ENCODE data around the gene SEC24C. TPM values are rescaled to one million over a fixed set of nuclear protein-coding genes. Genes with fewer than 3 reads are reported as not detected.
"Not testable (repeated sequence)": the region's sequence is repeated elsewhere in the genome, so short reads cannot be mapped to it uniquely, and the experiment has no call there.

The SEC24C gene, protein sequence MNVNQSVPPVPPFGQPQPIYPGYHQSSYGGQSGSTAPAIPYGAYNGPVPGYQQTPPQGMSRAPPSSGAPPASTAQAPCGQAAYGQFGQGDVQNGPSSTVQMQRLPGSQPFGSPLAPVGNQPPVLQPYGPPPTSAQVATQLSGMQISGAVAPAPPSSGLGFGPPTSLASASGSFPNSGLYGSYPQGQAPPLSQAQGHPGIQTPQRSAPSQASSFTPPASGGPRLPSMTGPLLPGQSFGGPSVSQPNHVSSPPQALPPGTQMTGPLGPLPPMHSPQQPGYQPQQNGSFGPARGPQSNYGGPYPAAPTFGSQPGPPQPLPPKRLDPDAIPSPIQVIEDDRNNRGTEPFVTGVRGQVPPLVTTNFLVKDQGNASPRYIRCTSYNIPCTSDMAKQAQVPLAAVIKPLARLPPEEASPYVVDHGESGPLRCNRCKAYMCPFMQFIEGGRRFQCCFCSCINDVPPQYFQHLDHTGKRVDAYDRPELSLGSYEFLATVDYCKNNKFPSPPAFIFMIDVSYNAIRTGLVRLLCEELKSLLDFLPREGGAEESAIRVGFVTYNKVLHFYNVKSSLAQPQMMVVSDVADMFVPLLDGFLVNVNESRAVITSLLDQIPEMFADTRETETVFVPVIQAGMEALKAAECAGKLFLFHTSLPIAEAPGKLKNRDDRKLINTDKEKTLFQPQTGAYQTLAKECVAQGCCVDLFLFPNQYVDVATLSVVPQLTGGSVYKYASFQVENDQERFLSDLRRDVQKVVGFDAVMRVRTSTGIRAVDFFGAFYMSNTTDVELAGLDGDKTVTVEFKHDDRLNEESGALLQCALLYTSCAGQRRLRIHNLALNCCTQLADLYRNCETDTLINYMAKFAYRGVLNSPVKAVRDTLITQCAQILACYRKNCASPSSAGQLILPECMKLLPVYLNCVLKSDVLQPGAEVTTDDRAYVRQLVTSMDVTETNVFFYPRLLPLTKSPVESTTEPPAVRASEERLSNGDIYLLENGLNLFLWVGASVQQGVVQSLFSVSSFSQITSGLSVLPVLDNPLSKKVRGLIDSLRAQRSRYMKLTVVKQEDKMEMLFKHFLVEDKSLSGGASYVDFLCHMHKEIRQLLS
- total RNA-seq, result 10 to 100 TPM; 44.8 to 60.2 (median 52.0) TPM
- polyA plus RNA-seq, result 10 to 100 TPM; 28.8 to 60.5 (median 56.2) TPM
- long read RNA-seq, donor 1, full-length matches to known transcripts, result 4 of 88 reads
- long read RNA-seq, donor 1, partial matches to known transcripts, result 70 of 88 reads
- long read RNA-seq, donor 1, other reads (novel, unspliced or antisense), result 14 of 88 reads
- long read RNA-seq, donor 2, full-length matches to known transcripts, result 9 of 179 reads
- long read RNA-seq, donor 2, partial matches to known transcripts, result 153 of 179 reads
- long read RNA-seq, donor 2, other reads (novel, unspliced or antisense), result 17 of 179 reads

DNA sequence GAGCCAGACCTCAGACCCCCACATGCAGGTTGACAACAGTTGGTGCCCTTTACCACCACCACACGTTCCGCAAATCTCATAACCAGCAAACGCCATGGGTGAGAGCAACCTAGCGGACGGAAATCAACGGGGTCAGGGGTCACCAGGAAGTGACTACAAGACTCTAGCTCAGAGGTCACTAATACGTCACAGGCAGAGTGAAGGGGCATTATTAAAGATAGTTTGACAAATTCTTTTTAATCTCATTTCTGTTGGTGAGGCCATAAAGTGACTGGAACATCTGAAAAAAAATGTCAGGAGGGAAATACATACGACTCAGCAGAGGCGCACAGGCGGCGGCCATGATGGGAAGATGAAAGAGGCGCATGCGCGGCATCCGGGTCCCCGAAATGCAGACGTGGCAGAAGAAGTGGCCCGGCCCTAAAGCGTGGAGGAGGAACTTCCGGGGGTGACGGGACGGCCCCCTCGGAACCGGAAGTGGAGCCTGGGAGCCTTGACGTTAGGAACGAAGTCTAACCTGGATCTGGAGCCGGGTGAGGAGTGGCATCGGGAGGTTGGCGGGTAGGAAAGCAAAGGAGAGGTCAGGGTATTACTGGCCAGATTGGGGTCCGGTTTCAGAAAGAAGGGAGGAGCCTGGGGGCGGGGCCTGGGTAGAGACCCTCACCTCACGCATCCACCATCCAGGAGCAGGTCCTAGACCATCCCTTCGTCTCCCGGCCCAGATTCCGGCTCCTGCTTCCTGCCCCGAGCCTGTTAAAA, at the start of gene SEC24C:
Gene SEC24C (plus strand): TSS at position 468 of the 759 bp plus-strand sequence. CDS start 2,461 bp downstream, outside the sequence.
- intact Hi-C loops (cut with DNase I), result no loop called here
- 0% methylated on average over 32 to 36 of the region's 36 CpGs for WGBS, 3 donors
- peaks cover 0 to 31% of the 10 kb centered on the region in 2 donors for H3K36me3 ChIP-seq (ENCODE audit: insufficient read depth in 1 of 2, low read depth in 1 of 2)
- peak within 1 kb of the TSS; percentile 92 for H3K27ac ChIP-seq
- peaks cover 32% of the 10 kb centered on the region for H3K4me1 ChIP-seq
- DNase-seq (peak; percentile 95 to 98), ATAC-seq (peak; percentile 94 to 97 (median 96))
- H3K27me3 ChIP-seq (ENCODE audit: insufficient read depth in 3 of 3, low read length in 2 of 3), result no peaks in the 10 kb centered on the region
- no peaks in the 10 kb centered on the region for H3K9me3 ChIP-seq
- TF ChIP-seq CTCF (IDR thresholded peaks at IDR 0.05), result no peak
- H3K4me3 ChIP-seq, result peak within 1 kb of the TSS; percentile 88

- H3K4me1 ChIP-seq; ATAC-seq; H3K27ac ChIP-seq; intact Hi-C loops (cut with DNase I); H3K4me3 ChIP-seq; H3K27me3 ChIP-seq (ENCODE audit: insufficient read depth in 3 of 3, low read length in 2 of 3); DNase-seq; H3K9me3 ChIP-seq: not testable (repeated sequence)
- peaks cover 0 to 34% of the 10 kb centered on the region in 2 donors for H3K36me3 ChIP-seq (ENCODE audit: insufficient read depth in 1 of 2, low read depth in 1 of 2)
Observed at GRCh38 chr10:73695302-73695701, 48.9 kb upstream of the SEC24C start.

- intact Hi-C loops (cut with DNase I); H3K4me1 ChIP-seq; H3K27ac ChIP-seq; DNase-seq; H3K9me3 ChIP-seq; H3K4me3 ChIP-seq; H3K27me3 ChIP-seq (ENCODE audit: insufficient read depth in 3 of 3, low read length in 2 of 3); ATAC-seq: not testable (repeated sequence)
- 92 to 98% (median 94%) methylated on average over 15 to 16 of the region's 16 CpGs for WGBS, 3 donors
- H3K36me3 ChIP-seq (ENCODE audit: insufficient read depth in 1 of 2, low read depth in 1 of 2), result peaks cover 0 to 34% of the 10 kb centered on the region in 2 donors
Observed at GRCh38 chr10:73697675-73698159, 46.5 kb upstream of the SEC24C start, which contains the start of gene AGAP5. TSS of gene AGAP5 (minus strand) at chr10:73698109. CDS start at chr10:73697755, 354 bp downstream.

DNA sequence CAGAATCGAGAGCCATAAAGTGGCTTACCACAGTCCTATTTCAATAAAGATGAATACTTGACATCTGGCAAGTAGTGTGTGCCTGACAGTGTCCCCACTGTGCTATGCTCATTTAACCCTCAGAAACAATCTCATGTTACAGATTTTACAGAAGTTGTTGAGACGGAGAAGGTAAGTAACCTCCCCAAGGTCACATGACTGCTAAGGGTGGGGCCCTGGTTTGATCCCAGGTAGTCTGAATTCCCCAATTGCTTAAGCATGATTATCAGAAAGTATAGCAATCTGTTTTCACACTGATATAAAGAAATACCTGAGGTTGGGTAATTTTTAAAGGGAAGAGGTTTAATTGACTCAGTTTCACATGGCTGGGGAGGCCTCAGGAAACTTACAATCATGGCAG, 45.4 kb upstream of the SEC24C start:
- ATAC-seq; H3K4me3 ChIP-seq; DNase-seq; H3K27ac ChIP-seq; H3K9me3 ChIP-seq; H3K27me3 ChIP-seq (ENCODE audit: insufficient read depth in 3 of 3, low read length in 2 of 3); intact Hi-C loops (cut with DNase I); H3K4me1 ChIP-seq: not testable (repeated sequence)
- 70 to 84% (median 82%) methylated on average over 2 of the region's 2 CpGs for WGBS, 3 donors
- H3K36me3 ChIP-seq (ENCODE audit: insufficient read depth in 1 of 2, low read depth in 1 of 2), result peaks cover 0 to 31% of the 10 kb centered on the region in 2 donors

DNA sequence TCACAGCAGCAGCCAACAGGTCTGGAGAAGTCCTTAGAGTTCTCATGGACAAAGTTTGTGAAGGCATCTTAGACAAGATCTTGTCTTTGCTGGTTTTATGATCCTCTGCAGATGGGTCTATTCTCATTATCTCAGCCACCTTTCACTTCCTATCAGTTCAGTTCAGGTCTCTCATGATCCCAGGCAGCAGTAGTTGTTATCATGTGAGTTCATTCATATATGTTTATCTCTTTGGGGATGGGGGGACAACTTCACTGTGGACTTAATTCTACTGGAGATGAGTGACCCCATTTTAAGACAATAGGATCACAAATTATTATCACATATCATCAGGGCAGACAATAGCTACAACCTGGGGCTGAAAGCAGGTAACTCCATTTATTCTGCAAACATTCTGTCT, 40.2 kb upstream of the SEC24C start:
- DNase-seq; H3K27me3 ChIP-seq (ENCODE audit: insufficient read depth in 3 of 3, low read length in 2 of 3); H3K4me3 ChIP-seq; intact Hi-C loops (cut with DNase I); ATAC-seq; H3K9me3 ChIP-seq; H3K4me1 ChIP-seq; H3K27ac ChIP-seq: not testable (repeated sequence)
- peaks cover 0 to 28% of the 10 kb centered on the region in 2 donors for H3K36me3 ChIP-seq (ENCODE audit: insufficient read depth in 1 of 2, low read depth in 1 of 2)

- H3K4me1 ChIP-seq; H3K9me3 ChIP-seq; H3K4me3 ChIP-seq; DNase-seq; intact Hi-C loops (cut with DNase I); H3K27ac ChIP-seq; ATAC-seq; H3K27me3 ChIP-seq (ENCODE audit: insufficient read depth in 3 of 3, low read length in 2 of 3): not testable (repeated sequence)
- 45 to 75% (median 65%) methylated on average over 1 of the region's 1 CpG for WGBS, 3 donors
- H3K36me3 ChIP-seq (ENCODE audit: insufficient read depth in 1 of 2, low read depth in 1 of 2), result peaks cover 0 to 34% of the 10 kb centered on the region in 2 donors
Observed at GRCh38 chr10:73705506-73706072, 38.6 kb upstream of the SEC24C start.

GRCh38 chr10:73706488-73706887, 37.7 kb upstream of the SEC24C start:
- DNase-seq; H3K27me3 ChIP-seq (ENCODE audit: insufficient read depth in 3 of 3, low read length in 2 of 3); H3K4me3 ChIP-seq; H3K9me3 ChIP-seq; intact Hi-C loops (cut with DNase I); ATAC-seq; H3K27ac ChIP-seq: not testable (repeated sequence)
- peaks cover 0 to 33% of the 10 kb centered on the region in 2 donors for H3K36me3 ChIP-seq (ENCODE audit: insufficient read depth in 1 of 2, low read depth in 1 of 2)
- H3K4me1 ChIP-seq, result peaks cover 13% of the 10 kb centered on the region
- 93 to 100% (median 99%) methylated on average over 2 of the region's 2 CpGs for WGBS, 3 donors

DNA sequence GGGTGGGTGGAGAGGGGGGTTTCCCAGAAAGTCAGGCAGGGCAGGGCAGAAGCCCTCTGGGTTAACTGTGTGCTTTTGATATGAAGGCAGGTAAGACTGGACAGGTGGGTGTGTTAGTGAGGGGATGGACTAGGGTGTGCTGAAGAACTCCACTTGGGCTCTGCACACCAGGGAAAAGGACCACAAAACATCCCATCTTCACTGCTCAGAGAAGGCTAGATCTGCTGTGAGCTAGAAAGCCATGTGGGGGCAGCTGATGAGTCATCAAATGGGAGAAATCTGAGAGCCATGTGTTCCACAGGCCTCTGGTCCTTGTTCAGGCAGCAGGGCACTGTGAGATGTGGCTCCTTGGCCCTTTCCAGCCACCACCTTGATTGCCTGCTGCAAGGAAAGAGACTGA, 36.5 kb upstream of the SEC24C start:
- H3K4me3 ChIP-seq; intact Hi-C loops (cut with DNase I); DNase-seq; H3K9me3 ChIP-seq; H3K27me3 ChIP-seq (ENCODE audit: insufficient read depth in 3 of 3, low read length in 2 of 3); H3K27ac ChIP-seq; ATAC-seq: not testable (repeated sequence)
- H3K4me1 ChIP-seq, result peaks cover 13% of the 10 kb centered on the region
- peaks cover 0 to 40% of the 10 kb centered on the region in 2 donors for H3K36me3 ChIP-seq (ENCODE audit: insufficient read depth in 1 of 2, low read depth in 1 of 2)

Data from psoas muscle (tissue), 8 donors.